Adipocyte (in vitro differentiated cells): ENCODE results near the gene DENND1A.

Experiments
- DNase-seq: peaks from one replicate; pipeline ENCODE4 v3.0.0-alpha.2; 2015; ENCODE audit warnings: low read depth
- H3K27me3 ChIP-seq: replicated peaks from 2 replicates; pipeline ENCODE4 v1.7.0; 2013; ENCODE audit warnings: mild to moderate bottlenecking, low read length, moderate library complexity; ENCODE audit not compliant: control insufficient read depth, insufficient read depth
- H3K36me3 ChIP-seq: 2 replicates; pipeline ENCODE4 v1.7.0; 2013; ENCODE audit warnings: low read length, mild to moderate bottlenecking, moderate library complexity; ENCODE audit not compliant: control insufficient read depth, insufficient read depth, severe bottlenecking
- H3K4me1 ChIP-seq: 2 replicates; pipeline ENCODE4 v1.7.0; 2013; ENCODE audit warnings: mild to moderate bottlenecking, low read length, moderate library complexity; ENCODE audit not compliant: control insufficient read depth, insufficient read depth
- H3K4me3 ChIP-seq: 2 replicates; pipeline ENCODE4 v1.7.0; 2013; ENCODE audit warnings: mild to moderate bottlenecking, low read length, moderate library complexity
- H3K9ac ChIP-seq: 2 replicates; pipeline ENCODE4 v1.7.0; 2013; ENCODE audit warnings: mild to moderate bottlenecking, low read length, moderate library complexity
- H3K9me3 ChIP-seq: 2 replicates; pipeline ENCODE4 v1.7.0; 2013; ENCODE audit warnings: mild to moderate bottlenecking, low read length, moderate library complexity; ENCODE audit not compliant: control insufficient read depth

The DENND1A gene

DNA sequence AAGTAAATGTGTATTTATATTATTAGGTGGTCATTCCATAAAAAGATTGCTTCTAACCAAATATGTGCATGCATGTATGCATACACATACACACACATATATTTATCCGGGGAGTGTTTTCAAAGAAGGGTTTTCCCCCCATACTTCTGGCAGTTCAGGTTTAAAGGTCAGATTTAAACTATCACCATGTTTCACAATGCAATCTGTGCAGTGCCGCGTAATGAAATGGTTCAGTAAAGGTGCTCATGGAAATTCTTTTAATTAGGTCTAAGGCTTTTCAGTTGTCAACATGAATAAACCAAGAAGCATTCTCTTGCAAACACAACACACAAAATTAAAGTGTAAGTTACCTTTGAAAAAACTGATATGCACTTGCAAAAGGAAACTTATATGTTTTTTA, 362.9 kb downstream of the DENND1A start:
- H3K4me3 ChIP-seq, result no peak overlapping the region
- H3K27me3 ChIP-seq, result no peaks in the 10 kb centered on the region
- H3K9me3 ChIP-seq, result no peaks in the 10 kb centered on the region
- peaks cover 17% of the 10 kb centered on the region for H3K4me1 ChIP-seq
- no peak overlapping the region for H3K9ac ChIP-seq
- no peak for DNase-seq
- no peaks in the 10 kb centered on the region for H3K36me3 ChIP-seq

GRCh38 chr9:123564652-123565051, 365.3 kb downstream of the DENND1A start:
- Histone ChIP-seq H3K9ac (no peak overlapping the region), H3K9me3 (no peaks in the 10 kb centered on the region), H3K4me3 (no peak overlapping the region), H3K36me3 (no peaks in the 10 kb centered on the region), H3K27me3 (no peaks in the 10 kb centered on the region), H3K4me1 (peaks cover 17% of the 10 kb centered on the region)
- DNase-seq, result no peak

GRCh38 chr9:123562844-123563346, 367.0 kb downstream of the DENND1A start:
- peak; percentile 62 for DNase-seq
- Histone ChIP-seq H3K4me3 (no peak overlapping the region), H3K9me3 (no peaks in the 10 kb centered on the region), H3K4me1 (peaks cover 6% of the 10 kb centered on the region), H3K36me3 (no peaks in the 10 kb centered on the region), H3K27me3 (no peaks in the 10 kb centered on the region), H3K9ac (no peak overlapping the region)

DNA sequence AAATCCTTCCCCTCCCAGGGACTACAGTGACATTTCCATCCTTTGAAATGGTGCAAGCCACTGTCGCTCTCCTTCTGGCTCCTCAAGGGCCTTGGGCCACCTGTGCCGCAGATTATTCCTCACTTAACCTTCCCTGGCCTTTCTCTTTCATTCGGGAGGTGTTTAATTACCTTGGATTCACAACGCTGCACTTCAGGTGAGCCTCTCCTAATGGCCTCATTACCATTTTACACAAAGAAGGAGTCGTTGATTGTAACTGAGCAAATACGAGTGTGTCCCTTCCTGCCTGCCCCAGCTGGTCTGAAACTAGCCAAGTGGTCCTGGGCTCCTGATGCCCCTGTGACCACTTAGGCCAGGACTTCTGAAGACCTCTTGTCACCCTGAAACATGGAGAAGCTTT, 368.9 kb downstream of the DENND1A start:
- H3K9ac ChIP-seq, result no peak overlapping the region
- DNase-seq, result no peak
- H3K4me3 ChIP-seq, result no peak overlapping the region
- H3K27me3 ChIP-seq, result no peaks in the 10 kb centered on the region
- no peaks in the 10 kb centered on the region for H3K36me3 ChIP-seq
- no peaks in the 10 kb centered on the region for H3K9me3 ChIP-seq
- H3K4me1 ChIP-seq, result peaks cover 6% of the 10 kb centered on the region

GRCh38 chr9:123556464-123557435, 373.2 kb downstream of the DENND1A start:
- Histone ChIP-seq H3K36me3 (no peaks in the 10 kb centered on the region), H3K4me3 (no peak overlapping the region), H3K4me1 (peaks cover 7% of the 10 kb centered on the region), H3K27me3 (no peaks in the 10 kb centered on the region), H3K9ac (no peak overlapping the region), H3K9me3 (no peaks in the 10 kb centered on the region)
- DNase-seq, result no peak

GRCh38 chr9:123555646-123556045, 374.3 kb downstream of the DENND1A start:
- no peak overlapping the region for H3K4me3 ChIP-seq
- no peak overlapping the region for H3K9ac ChIP-seq
- no peaks in the 10 kb centered on the region for H3K9me3 ChIP-seq
- DNase-seq, result no peak
- H3K27me3 ChIP-seq, result no peaks in the 10 kb centered on the region
- H3K36me3 ChIP-seq, result no peaks in the 10 kb centered on the region
- H3K4me1 ChIP-seq, result peaks cover 7% of the 10 kb centered on the region

DNA sequence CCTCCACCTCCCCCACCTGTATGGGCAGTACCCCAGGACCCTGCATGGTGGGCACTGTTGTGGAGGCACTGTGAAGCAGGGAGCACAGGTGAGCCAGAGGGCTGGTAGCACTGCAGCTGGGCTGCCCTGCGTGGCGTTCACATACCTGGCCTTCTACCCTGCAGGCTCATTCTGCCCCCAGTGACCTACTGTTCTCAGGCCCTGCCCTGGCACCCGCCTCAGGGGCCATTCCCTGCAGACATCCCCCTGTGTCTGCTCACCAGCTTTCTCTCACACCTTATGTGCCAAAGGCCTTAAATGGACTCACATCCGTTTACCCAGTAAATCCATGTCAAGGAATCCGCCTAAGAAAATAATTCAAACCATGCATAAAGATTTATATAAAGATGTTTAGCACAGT, 377.4 kb downstream of the DENND1A start:
- Histone ChIP-seq H3K9me3 (no peaks in the 10 kb centered on the region), H3K36me3 (no peaks in the 10 kb centered on the region), H3K9ac (no peak overlapping the region), H3K4me1 (peaks cover 7% of the 10 kb centered on the region), H3K4me3 (no peak overlapping the region), H3K27me3 (no peaks in the 10 kb centered on the region)
- no peak for DNase-seq

GRCh38 chr9:123551734-123552133, 378.2 kb downstream of the DENND1A start:
- no peak for DNase-seq
- Histone ChIP-seq H3K4me3 (no peak overlapping the region), H3K4me1 (peaks cover 7% of the 10 kb centered on the region), H3K9ac (no peak overlapping the region), H3K36me3 (no peaks in the 10 kb centered on the region), H3K27me3 (no peaks in the 10 kb centered on the region), H3K9me3 (no peaks in the 10 kb centered on the region)

- Histone ChIP-seq H3K36me3 (no peaks in the 10 kb centered on the region), H3K4me3 (no peak overlapping the region), H3K9me3 (no peaks in the 10 kb centered on the region), H3K27me3 (no peaks in the 10 kb centered on the region), H3K4me1 (peaks cover 4% of the 10 kb centered on the region), H3K9ac (no peak overlapping the region)
- DNase-seq, result no peak
These were observed 379.1 kb downstream of the DENND1A start for GRCh38 chr9:123550797-123551196.

DNA sequence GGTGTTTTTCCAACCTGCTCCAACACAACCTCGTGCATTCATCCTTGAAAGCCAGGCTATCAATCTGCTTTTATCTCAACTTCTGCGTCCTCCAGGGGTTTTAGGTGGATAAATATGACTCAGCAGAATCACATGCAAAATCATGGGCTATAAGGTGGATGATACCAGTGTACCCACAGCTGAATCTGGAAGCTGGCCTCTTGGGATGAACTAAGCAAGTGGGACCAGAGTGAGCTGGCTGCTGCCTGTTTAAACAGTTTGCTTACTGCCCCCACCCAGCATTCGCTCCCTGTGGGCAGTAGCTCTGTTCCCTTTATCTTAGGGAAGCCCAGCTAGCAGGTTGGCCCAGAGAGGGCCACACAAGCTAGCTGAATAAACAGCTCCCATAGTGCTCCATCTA, 379.9 kb downstream of the DENND1A start:
- Histone ChIP-seq H3K4me1 (no peaks in the 10 kb centered on the region), H3K4me3 (no peak overlapping the region), H3K27me3 (no peaks in the 10 kb centered on the region), H3K36me3 (no peaks in the 10 kb centered on the region), H3K9me3 (no peaks in the 10 kb centered on the region), H3K9ac (no peak overlapping the region)
- no peak for DNase-seq

DNA sequence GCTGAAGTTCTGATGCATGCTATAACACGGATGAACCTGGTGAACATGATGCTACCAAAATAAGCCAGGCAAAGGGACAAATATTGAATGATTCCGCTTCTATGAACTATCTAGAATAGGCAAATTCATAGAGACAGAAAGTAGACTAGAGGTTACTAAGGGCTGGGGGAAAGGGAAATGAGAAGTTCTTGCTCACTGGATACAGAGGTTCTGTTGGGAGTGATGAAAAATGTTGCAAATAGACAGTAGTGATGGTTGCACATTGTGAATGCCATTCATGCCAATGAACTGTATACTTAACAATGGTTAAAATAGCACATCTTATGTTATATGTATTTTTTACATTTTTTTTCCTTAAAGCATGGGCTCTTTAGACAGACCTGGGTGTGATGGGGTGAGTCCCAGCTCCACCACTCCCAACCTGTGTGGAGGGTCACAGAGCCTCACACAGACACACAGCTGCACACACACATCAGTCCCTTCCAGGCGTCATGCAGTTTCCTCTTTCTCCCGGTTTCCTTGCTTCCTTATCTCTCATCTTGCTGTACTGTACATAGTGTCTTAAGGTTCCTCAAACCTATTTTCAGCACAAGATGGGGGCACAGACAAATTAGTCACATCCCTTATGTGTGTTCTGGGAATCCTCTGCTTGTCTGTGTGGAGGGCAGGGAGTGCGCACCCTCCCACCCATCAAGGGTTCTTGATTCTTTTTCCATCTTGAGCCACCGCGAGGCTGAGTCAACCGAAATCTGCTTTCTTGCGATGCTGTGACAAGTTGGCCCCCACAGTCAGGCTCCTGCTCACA, 381.0 kb downstream of the DENND1A start:
- Histone ChIP-seq H3K4me1 (no peaks in the 10 kb centered on the region), H3K36me3 (no peaks in the 10 kb centered on the region), H3K27me3 (no peaks in the 10 kb centered on the region), H3K4me3 (no peak overlapping the region), H3K9me3 (no peaks in the 10 kb centered on the region), H3K9ac (no peak overlapping the region)
- no peak for DNase-seq
